GM12873 (cell line): ENCODE data around the gene UBE2QL1.

Source experiments
- CTCF ChIP-seq: IDR thresholded peaks from 2 replicates; pipeline ENCODE4 v1.5.1; 2012; ENCODE audit warnings: low read depth, mild to moderate bottlenecking, moderate library complexity, low read length, control low read depth; ENCODE audit not compliant: insufficient read depth; ENCODE audit errors: missing control alignments

Gene UBE2QL1

GRCh38 chr5:6442333-6442732, 6.3 kb upstream of the UBE2QL1 start:
- no peak for TF ChIP-seq CTCF

GRCh38 chr5:6443326-6443725, 5.3 kb upstream of the UBE2QL1 start:
- no peak for TF ChIP-seq CTCF

GRCh38 chr5:6446042-6446441, 2.6 kb upstream of the UBE2QL1 start:
- TF ChIP-seq CTCF: no peak

GRCh38 chr5:6446626-6447309, 1.9 kb upstream of the UBE2QL1 start:
- no peak for TF ChIP-seq CTCF

GRCh38 chr5:6447384-6448140, 1.1 kb upstream of the UBE2QL1 start:
- no peak for TF ChIP-seq CTCF

- no peak for TF ChIP-seq CTCF
These were observed 543 bp upstream of the UBE2QL1 start for GRCh38 chr5:6448141-6448491.

- no peak for TF ChIP-seq CTCF
These were observed 953 bp downstream of the UBE2QL1 start for GRCh38 chr5:6449465-6450158.
